ENCODE measurements around the gene OR8B4.

GRCh38 chr11:124470561-124471227 is 46.0 kb upstream of the OR8B4 start:
- TF ChIP-seq CTCF (IDR thresholded peaks at IDR 0.05), result no peak
- no peak for TF ChIP-seq EP300 (IDR thresholded peaks at IDR 0.05; ENCODE audit: low read depth)
- no peak for TF ChIP-seq POLR2AphosphoS5 (IDR thresholded peaks at IDR 0.05)
- no peak for TF ChIP-seq POLR2A (IDR thresholded peaks at IDR 0.05)

All from transverse colon (tissue), 4 donors.